HG02588 (cell line): Measurements from ENCODE around the gene ADAM12.

ENCODE experiments used
- ATAC-seq: cut with Tn5 transposase; IDR thresholded peaks from one replicate; pipeline ENCODE4 v1.9.1; 2021; ENCODE audit warnings: mild to moderate bottlenecking, moderate library complexity; ENCODE audit not compliant: unreplicated experiment

The ADAM12 gene

GRCh38 chr10:126097558-126098225 lies 290.6 kb downstream of the ADAM12 start:
- ATAC-seq: no peak

DNA sequence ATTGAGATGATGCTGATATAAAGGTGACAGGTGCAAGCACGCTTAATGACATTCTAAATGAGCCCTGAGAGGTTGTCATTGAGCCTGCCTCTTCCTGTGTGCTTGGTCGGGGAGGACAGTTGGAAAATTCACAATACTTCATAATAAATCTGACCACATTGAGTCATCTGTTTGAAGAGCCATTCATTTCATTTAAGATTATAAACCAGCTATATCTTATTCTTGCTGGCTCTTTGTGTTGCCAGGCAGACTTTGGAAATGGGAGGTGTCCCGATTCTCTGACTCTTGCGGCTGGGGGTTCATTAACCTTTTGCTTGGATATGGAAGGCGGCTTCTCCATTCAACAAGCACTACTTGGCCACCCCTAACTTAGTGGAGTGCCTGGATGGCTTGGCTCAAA lies 293.7 kb downstream of the ADAM12 start:
- ATAC-seq: no peak

DNA sequence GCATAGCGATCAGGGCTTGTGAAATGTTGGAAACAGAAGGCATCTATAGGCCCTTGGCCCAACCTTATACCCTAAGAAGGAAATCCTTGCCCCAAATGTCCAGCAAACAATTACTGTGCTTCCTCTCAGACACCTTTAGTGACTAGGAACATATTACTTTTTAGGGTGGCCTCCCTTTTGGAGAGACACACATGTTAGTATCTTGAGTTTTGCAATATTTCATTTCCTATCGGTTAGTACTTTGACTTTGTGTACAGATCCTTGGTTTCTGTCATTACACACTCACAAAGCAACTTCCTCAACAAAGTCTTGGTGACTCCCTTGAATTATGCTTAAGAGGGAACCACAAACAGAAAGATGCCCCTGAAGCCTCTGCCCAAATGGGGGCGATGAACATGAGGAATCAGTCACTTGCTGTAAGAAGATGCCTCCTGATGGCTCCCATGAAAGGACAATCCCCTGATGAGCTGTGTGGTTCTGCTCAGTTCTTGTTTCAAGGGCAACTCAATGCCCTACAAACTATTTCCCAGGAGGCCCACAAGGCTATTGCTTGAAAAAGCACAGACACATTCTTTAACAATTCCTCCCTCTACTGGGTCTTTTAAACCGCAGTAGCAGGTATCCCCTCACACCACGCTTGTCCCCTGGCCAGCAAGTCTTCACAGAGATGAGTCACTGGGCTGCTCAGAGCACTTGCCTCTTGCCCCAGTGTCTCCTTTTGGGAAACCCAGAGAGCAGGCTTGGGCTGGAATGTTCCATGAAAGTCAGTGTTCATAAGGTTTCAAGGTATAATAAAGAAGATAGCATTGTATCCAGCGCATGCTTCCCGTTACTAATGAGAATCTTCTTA lies 295.7 kb downstream of the ADAM12 start:
- no peak for ATAC-seq

- no peak for ATAC-seq
Observed at GRCh38 chr10:126090911-126091728, 297.2 kb downstream of the ADAM12 start.

DNA sequence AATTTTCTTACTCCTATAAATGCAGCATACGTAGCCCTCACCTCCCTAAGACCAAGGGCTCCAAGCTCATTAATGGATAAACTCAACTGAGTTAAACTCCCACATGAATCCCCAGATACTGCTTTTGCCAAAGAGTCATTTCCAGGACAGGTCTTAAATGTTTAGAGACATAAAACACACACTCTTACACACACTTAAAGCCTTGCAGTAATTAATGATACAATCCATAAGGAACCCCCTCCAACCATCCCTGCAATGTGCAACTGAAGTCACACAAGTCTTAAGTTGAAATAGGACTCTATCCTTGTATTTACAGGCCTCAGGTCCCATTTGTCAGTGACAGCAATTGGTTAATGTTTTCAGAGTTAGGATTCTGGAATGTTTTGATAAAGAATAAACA lies 297.8 kb downstream of the ADAM12 start:
- no peak for ATAC-seq

GRCh38 chr10:126087796-126088505 lies 300.3 kb downstream of the ADAM12 start:
- ATAC-seq: no peak

- no peak for ATAC-seq
Observed at GRCh38 chr10:126087153-126087680, 301.1 kb downstream of the ADAM12 start.

- ATAC-seq: no peak
Observed at GRCh38 chr10:126085806-126086205, 302.5 kb downstream of the ADAM12 start.

- no peak for ATAC-seq
Observed at GRCh38 chr10:126084369-126084768, 303.9 kb downstream of the ADAM12 start.

DNA sequence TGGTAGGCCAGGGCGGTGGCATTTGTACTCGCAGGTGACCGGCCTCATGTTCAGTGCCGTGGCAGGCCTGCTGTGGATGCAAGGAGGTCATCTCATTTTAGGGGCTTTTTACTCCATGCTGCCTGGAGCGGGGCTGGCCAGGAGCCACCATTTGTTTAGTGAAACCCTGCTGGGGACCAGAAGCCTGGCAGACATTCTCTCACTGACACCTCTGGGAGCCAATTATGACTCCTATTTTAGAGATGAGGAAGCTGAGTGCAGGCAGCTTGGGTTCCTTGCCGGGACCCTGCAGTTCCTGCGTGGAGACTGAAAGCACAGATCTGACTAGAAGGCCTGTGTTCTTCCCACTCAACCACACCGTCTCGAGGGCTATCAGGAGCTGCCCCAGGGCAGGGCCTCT lies 305.3 kb downstream of the ADAM12 start:
- no peak for ATAC-seq

DNA sequence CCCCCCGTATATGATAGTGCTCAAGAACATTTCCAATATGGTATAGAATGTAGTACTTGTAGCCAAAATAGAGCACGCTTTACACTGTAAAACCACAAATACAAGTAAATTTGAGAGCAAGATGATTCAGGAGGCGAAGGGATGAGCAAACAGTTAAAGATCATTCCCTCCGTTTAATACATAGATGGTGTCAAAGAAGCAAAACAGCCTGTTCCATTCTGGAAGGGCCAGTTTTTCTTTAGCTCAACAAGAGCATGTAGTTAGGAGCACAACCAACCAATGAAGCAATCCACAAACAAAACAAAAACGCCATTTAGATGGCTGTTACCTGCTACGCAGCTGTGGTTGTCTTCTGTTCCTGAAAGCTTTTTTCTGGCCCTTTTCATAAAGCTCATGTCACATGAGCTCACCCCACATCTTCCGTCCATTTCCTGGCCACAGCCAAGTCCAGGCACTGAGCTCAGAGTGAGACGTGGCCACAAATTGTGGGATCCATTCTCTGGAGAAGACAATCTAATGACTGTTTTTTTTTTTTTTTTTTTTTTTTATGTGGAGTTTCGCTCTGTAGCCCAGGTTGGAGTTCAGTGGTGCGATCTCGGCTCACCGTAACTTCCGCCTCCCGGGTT lies 306.3 kb downstream of the ADAM12 start:
- no peak for ATAC-seq

GRCh38 chr10:126080879-126081411 lies 307.3 kb downstream of the ADAM12 start:
- no peak for ATAC-seq

- ATAC-seq: no peak
Observed at GRCh38 chr10:126080291-126080825, 307.9 kb downstream of the ADAM12 start.

- ATAC-seq: no peak
Observed at GRCh38 chr10:126075009-126075408, 313.3 kb downstream of the ADAM12 start.

GRCh38 chr10:126074291-126074690 lies 314.0 kb downstream of the ADAM12 start:
- no peak for ATAC-seq

- ATAC-seq: no peak
Observed at GRCh38 chr10:126073606-126074005, 314.7 kb downstream of the ADAM12 start.

DNA sequence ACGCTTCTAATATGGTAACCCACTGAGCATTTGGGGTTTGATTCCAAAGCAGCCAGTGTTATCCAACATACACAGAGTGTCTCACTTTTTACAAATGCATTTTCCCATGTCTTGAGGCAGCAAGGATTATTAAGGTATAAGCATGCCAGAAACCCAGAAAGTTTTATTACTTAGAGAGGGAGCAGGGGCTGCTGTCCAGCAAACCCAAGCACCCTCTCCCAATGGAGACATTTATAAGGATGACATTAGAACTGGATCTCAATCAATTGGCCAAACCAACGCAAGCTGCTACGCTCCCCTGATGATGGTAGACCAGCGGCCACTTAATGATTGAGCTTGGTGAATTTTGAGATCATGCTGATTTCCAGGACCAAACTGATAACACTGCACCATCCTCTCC lies 315.7 kb downstream of the ADAM12 start:
- ATAC-seq: no peak

DNA sequence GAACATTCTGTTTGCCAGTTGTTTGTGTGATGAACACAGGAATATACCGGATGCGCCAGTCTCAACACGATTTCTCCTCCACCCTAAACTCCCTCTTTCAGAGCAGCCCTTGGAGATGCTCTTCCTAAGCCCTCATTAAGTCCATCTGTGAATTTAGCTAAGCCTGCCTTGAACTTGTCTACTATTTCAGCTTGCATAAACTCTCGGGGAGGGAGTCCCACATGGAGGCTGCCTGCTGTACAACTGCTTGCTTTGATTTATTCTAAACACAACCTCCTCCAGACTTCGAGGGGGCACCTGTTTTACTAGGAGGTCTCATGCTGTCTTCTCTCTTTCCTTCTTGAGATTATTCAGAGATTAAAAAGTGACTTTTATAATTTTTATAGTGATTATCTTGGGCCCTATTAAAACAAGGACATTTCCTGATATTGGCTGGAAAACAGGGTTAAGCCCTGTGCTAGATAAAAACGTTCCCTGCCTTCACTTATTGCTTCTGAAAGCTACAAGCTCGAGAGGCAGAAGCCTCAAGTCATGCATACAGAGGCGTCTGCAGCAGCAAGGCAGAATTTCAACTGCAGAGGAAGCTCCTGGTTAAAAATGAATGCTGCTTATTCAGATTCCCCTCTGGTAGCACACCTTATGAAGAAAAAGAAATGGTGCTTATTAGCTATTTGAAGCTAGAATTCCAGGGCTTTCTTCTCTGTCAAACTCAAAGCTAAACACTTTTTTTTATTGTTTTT lies 317.6 kb downstream of the ADAM12 start:
- no peak for ATAC-seq

DNA sequence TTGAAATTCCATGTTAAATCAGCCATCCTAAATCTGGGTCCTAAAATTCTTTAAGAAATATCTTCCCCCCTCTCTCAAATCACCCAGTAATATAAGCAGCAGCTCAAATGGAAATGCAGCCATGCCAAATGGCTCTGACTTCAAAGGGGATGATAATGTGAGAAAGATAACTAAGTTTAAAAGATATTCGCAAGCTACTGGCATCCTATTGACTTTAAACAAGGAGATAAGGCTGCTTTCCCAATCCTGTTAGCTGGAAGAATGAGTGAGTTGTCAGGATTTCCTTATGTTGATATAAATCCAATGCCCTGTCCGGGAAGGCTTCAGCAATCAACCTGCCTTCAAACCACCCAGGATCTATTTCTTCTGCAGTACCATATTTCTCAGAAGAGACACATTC lies 320.0 kb downstream of the ADAM12 start:
- no peak for ATAC-seq
